A549 (cell line): ENCODE measurements around the gene PTGER2. TPM values are rescaled to one million over a fixed set of nuclear protein-coding genes. Genes with fewer than 3 reads are reported as not detected.

Experiments
- ATAC-seq, 2 experiments: fragments of 200-7000 bp in 1 of 2; fragments of >200 bp in 1 of 2; cut with Nextera tagmentation in 1 of 2; cut with Tn5 transposase in 1 of 2; 3 replicates each; pipeline versions ENCODE4 v1.8.0 to v1.9.1; 2018 to 2020; ENCODE audit warnings: mild to moderate bottlenecking in 1 of 2, moderate library complexity in 1 of 2
- CTCF ChIA-PET: fragments of 300-600 bp; sonication (Branson Sonifier 250); formaldehyde crosslinking; extraction: SDS; loops from one replicate; lab custom pipeline; 2021; ENCODE audit warnings: antibody characterized with exemption, inconsistent platforms; lab: Yijun Ruan, JAX
- POLR2A ChIA-PET: fragments of 350-600 bp; formaldehyde crosslinking; extraction: SDS; loops from one replicate; lab custom pipeline; 2021; ENCODE audit warnings: antibody characterized with exemption, inconsistent platforms; lab: Yijun Ruan, JAX
- DNase-seq, 2 experiments: peaks; one replicate each; pipeline versions ENCODE4 v3.0.0 to v3.0.0-alpha.2; 2011 to 2016; ENCODE audit warnings: low read depth in 1 of 2, low spot score in 1 of 2
- FAIRE-seq: peaks from 2 replicates; lab custom pipeline; 2011; peaks lifted over from hg19 to GRCh38; lab: Jason Lieb, UNC
- H3K27ac ChIP-seq, 2 experiments: fragments of >200 bp; sonication (Bioruptor Twin); formaldehyde crosslinking; 3 replicates each; pipeline ENCODE4 v1.5.1; 2016 to 2017
- H3K4me1 ChIP-seq: fragments of >200 bp; sonication (Bioruptor Twin); formaldehyde crosslinking; 3 replicates; pipeline ENCODE4 v1.6.1; 2016
- H3K4me2 ChIP-seq: fragments of >200 bp; sonication (Bioruptor Twin); formaldehyde crosslinking; 3 replicates; pipeline ENCODE4 v1.6.1; 2016
- H3K4me3 ChIP-seq: fragments of >200 bp; sonication (Bioruptor Twin); formaldehyde crosslinking; 3 replicates; pipeline ENCODE4 v1.5.1; 2016
- H3K9me3 ChIP-seq: fragments of >200 bp; sonication (Bioruptor Twin); formaldehyde crosslinking; 3 replicates; pipeline ENCODE4 v1.6.1; 2016
- BHLHE40 ChIP-seq: IDR thresholded peaks from 2 replicates; pipeline ENCODE4 v1.6.1; 2012; ENCODE audit warnings: low read depth, low read length, inconsistent platforms
- CHD2 ChIP-seq: fragments of 150-350 bp; IDR thresholded peaks from 2 replicates; pipeline ENCODE4 v1.6.1; 2014; ENCODE audit warnings: low read length; ENCODE audit not compliant: partially characterized antibody
- CHD4 ChIP-seq: fragments of 200-600 bp; sonication (generic); IDR thresholded peaks from 2 replicates; pipeline ENCODE4 v1.6.1; 2016; ENCODE audit warnings: antibody characterized with exemption, mild to moderate bottlenecking, borderline replicate concordance
- EHF ChIP-seq: fragments of 250-450 bp; sonication (Bioruptor Pico); IDR thresholded peaks from 2 replicates; pipeline ENCODE4 v1.5.0; 2020; ENCODE audit warnings: mild to moderate bottlenecking
- EP300 ChIP-seq, 2 experiments: fragments of >200 bp; sonication (Bioruptor Twin); formaldehyde crosslinking; IDR thresholded peaks; 2 replicates in 1 of 2; 3 replicates in 1 of 2; pipeline ENCODE4 v1.6.1; 2016 to 2017
- FOSL2 ChIP-seq, 2 experiments: fragments of 450-650 bp in 1 of 2; fragments of >200 bp in 1 of 2; sonication (Bioruptor Twin) in 1 of 2; formaldehyde crosslinking; IDR thresholded peaks; 2 replicates each; pipeline versions ENCODE4 v1.5.0 to v1.6.1; 2016 to 2020; ENCODE audit warnings: mild to moderate bottlenecking in 1 of 2, moderate library complexity in 1 of 2
- GATA3 ChIP-seq: IDR thresholded peaks from 2 replicates; pipeline ENCODE4 v1.6.1; 2012; ENCODE audit warnings: borderline replicate concordance
- HOXA7 ChIP-seq: fragments of 250-450 bp; sonication (Bioruptor Pico); IDR thresholded peaks from 2 replicates; pipeline ENCODE4 v1.5.0; 2020; ENCODE audit warnings: mild to moderate bottlenecking, moderate library complexity
- JUN ChIP-seq, 2 experiments: fragments of >200 bp; sonication (Bioruptor Twin); formaldehyde crosslinking; IDR thresholded peaks; 2 replicates in 1 of 2; 3 replicates in 1 of 2; pipeline ENCODE4 v1.6.1; 2016 to 2017
- JUNB ChIP-seq: fragments of >200 bp; sonication (Bioruptor Twin); formaldehyde crosslinking; IDR thresholded peaks from 2 replicates; pipeline ENCODE4 v1.6.1; 2016
- MAFK ChIP-seq: fragments of 450-650 bp; IDR thresholded peaks from 2 replicates; pipeline ENCODE4 v1.6.1; 2014; ENCODE audit not compliant: partially characterized antibody
- MAZ ChIP-seq: fragments of 150-350 bp; IDR thresholded peaks from 2 replicates; pipeline ENCODE4 v1.6.1; 2014; ENCODE audit warnings: antibody characterized with exemption, low read depth, low read length, borderline replicate concordance
- NFE2L2 ChIP-seq: fragments of 150-350 bp; conservative IDR thresholded peaks from 2 replicates; pipeline ENCODE4 v1.6.1; 2014; ENCODE audit warnings: low read length
- PHF8 ChIP-seq: fragments of 200-600 bp; sonication (generic); IDR thresholded peaks from 2 replicates; pipeline ENCODE4 v1.6.1; 2016; ENCODE audit warnings: low read depth, mild to moderate bottlenecking, antibody characterized with exemption, moderate library complexity, borderline replicate concordance
- RAD21 ChIP-seq, 2 experiments: fragments of >200 bp in 1 of 2; sonication (Bioruptor Twin) in 1 of 2; formaldehyde crosslinking in 1 of 2; IDR thresholded peaks in 1 of 2; conservative IDR thresholded peaks in 1 of 2; 2 replicates in 1 of 2; 3 replicates in 1 of 2; pipeline ENCODE4 v1.6.1; 2012 to 2018; ENCODE audit warnings: inconsistent platforms in 1 of 2
- RARB ChIP-seq: fragments of 250-450 bp; sonication (Bioruptor Pico); IDR thresholded peaks from 2 replicates; pipeline ENCODE4 v1.8.0; 2021; ENCODE audit warnings: mild to moderate bottlenecking, moderate library complexity
- SREBF2 ChIP-seq: fragments of 450-650 bp; IDR thresholded peaks from 2 replicates; pipeline ENCODE4 v1.6.1; 2014; ENCODE audit warnings: mild to moderate bottlenecking, moderate library complexity
- ZFP36 ChIP-seq: fragments of 450-650 bp; IDR thresholded peaks from 2 replicates; pipeline ENCODE4 v1.6.1; 2014; ENCODE audit warnings: borderline replicate concordance; ENCODE audit not compliant: partially characterized antibody
- ZNF302 ChIP-seq: fragments of 250-450 bp; sonication (Bioruptor Pico); IDR thresholded peaks from 2 replicates; pipeline ENCODE4 v1.9.0; 2021; ENCODE audit warnings: inconsistent platforms, mild to moderate bottlenecking, moderate library complexity
- ZSCAN20 ChIP-seq: fragments of 250-450 bp; sonication (Bioruptor Pico); IDR thresholded peaks from 2 replicates; pipeline ENCODE4 v1.8.0; 2022; ENCODE audit warnings: mild to moderate bottlenecking, moderate library complexity
- WGBS: methylation state at CpG from one replicate; pipeline ENCODE4 v1.1.6; 2017; ENCODE audit errors: missing lambda C conversion rate; 5-methylcytosine and 5-hydroxymethylcytosine counted together
- polyA plus RNA-seq, 4 experiments: library from polyadenylated mRNA; depleted of rRNA in 3 of 4; stranded (reverse); fragments of >200 nt; fragmentation: RNase III in 1 of 4; extraction: RNeasy Plus Mini Kit Qiagen cat#74134 plus additional on column Dnase treatment in 1 of 4; gene quantifications; 2 replicates in 3 of 4; 3 replicates in 1 of 4; pipeline ENCODE4 v1.2.3, GENCODE V29; 2011 to 2017
- TF ChIP-seq, protein P1 (sequence below): IDR thresholded peaks from 2 replicates; pipeline ENCODE4 v1.6.1; 2012
- TF ChIP-seq, protein P2 (sequence below): fragments of >200 bp; sonication (Bioruptor Twin); formaldehyde crosslinking; IDR thresholded peaks from 2 replicates; pipeline ENCODE4 v1.6.1; 2016
- TF ChIP-seq, protein P3 (sequence below): IDR thresholded peaks from 2 replicates; pipeline ENCODE4 v1.6.1; 2012

PTGER2 gene
- polyA plus RNA-seq, 2 of the 4 experiments (the other 2 are of a cell fraction), result 0.74 to 1.2 TPM

DNA sequence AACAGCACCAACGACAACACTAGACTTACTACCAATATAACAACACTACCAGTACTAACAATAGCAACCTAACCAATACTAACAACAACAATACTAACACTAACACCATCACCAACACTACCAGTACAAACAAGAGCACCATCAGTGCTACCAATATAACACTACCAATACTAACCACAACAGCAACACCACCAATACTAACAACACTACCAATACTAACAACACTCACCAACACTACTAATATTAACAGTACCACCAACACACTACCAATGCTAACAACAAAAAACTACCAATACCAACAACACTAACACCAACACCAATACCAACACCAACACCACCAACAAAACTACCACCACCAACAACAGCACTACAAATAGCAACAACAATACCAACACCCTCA is 25.1 kb downstream of the PTGER2 start:
- Histone ChIP-seq H3K4me1 (peaks cover 24% of the 10 kb centered on the region), H3K4me3 (no peak overlapping the region), H3K27ac (peak overlapping the region in 1 of 2 experiments; percentile 30; a peak in 1 of 6 replicates), H3K4me2 (no peak overlapping the region), H3K9me3 (no peaks in the 10 kb centered on the region)
- no peak for ATAC-seq
- ChIA-PET CTCF (no interaction called here), POLR2A (no interaction called here)
- no peak for FAIRE-seq
- 81% methylated on average over 1 of the region's 1 CpG for WGBS
- DNase-seq, result no peak
- TF ChIP-seq CHD4 (no peak), BHLHE40 (no peak)

DNA sequence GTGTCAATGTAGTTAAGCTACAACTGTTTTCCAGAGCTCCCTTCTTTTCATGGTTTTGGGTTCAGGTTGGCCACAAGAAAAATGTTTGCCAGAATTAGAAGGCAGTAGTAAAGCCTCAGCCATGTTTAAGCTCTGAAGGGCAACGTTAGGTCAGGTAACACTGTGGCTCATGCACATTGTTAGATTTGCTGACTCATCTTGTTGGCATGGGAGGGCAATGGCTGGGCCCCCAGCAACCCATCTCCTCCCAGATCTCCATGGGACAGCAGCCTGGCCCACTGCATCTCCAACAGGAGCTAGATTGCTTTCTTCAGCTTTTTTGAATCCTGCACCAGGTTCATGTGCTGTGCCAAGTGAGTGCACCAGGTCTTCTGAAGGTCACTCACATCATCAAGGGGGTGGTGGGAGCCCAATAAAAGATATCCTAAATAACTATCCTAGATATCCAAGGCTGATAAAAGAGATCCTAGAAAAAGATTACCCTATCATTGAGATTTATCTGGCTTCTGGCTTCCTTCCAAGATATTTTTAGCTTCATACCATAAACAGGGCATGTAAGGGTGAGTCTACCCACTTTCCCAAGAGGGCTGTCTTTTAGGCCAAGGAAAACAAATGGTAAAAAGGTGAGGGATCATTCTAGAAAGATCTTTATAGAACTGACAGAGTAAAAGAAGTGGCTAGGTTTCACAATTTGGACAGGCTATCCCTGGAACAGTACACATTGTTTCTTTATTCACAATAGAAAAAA is 28.9 kb downstream of the PTGER2 start:
- Histone ChIP-seq H3K4me2 (peak overlapping the region; percentile 39), H3K4me3 (no peak overlapping the region), H3K27ac (peak overlapping the region; percentile 53 to 71; a peak in 5 of 6 replicates), H3K4me1 (peaks cover 21% of the 10 kb centered on the region), H3K9me3 (no peaks in the 10 kb centered on the region)
- ChIA-PET POLR2A (no interaction called here), CTCF (interaction anchor here (0.6 to 0.9 kb wide), 2 partner anchors 11 to 56 kb away, joined by 3 read pairs; no protein-coding TSS in a partner anchor)
- FAIRE-seq (no peak), ATAC-seq (peak in 1 of 2 experiments; percentile 71; a peak in 3 of 6 replicates), DNase-seq (peak in 1 of 2 experiments; percentile 39)
- TF ChIP-seq FOSL2 (IDR thresholded peaks at IDR 0.05) (0 out of 2 replicates have a peak, but pooled peaks have one; percentile 7), FOSL2 (CRISPR knock-in tag; IDR thresholded peaks at IDR 0.05) (0 out of 2 replicates have a peak, but pooled peaks have one; percentile 9), EP300 (IDR thresholded peaks at IDR 0.05) (no peak), ZSCAN20 (CRISPR knock-in tag) (no peak), MAFK (peak; percentile 98), NFE2L2 (peak; percentile 40), GATA3 (peak; percentile 22; the same call in 1 of the 2 replicates), ZNF302 (CRISPR knock-in tag) (no peak), ZFP36 (no peak)
- 7% methylated on average over 1 of the region's 1 CpG for WGBS

DNA sequence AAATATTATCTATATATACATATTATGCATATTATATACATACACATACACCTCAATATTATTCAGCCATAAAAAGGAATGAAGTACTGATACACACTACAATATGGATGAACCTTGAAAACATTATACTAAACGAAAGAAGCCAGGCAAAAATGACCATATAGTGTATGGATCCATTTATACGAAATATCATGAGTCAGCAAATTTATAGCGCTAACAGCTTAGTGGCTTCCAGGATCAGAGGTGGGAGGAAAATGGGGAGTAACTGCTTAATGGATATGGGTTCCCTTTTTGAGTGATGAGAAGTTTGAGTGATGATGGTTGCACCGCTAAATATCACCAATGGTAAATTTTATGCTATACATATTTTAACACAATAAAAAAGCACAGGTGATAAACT is 32.7 kb downstream of the PTGER2 start:
- no peak for FAIRE-seq
- POLR2A ChIA-PET, result no interaction called here
- Histone ChIP-seq H3K9me3 (no peaks in the 10 kb centered on the region), H3K27ac (no peak overlapping the region), H3K4me1 (peaks cover 50% of the 10 kb centered on the region), H3K4me2 (no peak overlapping the region), H3K4me3 (no peak overlapping the region)
- WGBS, result 78% methylated on average over 4 of the region's 4 CpGs
- TF ChIP-seq, protein P1, sequence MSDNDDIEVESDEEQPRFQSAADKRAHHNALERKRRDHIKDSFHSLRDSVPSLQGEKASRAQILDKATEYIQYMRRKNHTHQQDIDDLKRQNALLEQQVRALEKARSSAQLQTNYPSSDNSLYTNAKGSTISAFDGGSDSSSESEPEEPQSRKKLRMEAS, result no peak
- TF ChIP-seq, protein P2, sequence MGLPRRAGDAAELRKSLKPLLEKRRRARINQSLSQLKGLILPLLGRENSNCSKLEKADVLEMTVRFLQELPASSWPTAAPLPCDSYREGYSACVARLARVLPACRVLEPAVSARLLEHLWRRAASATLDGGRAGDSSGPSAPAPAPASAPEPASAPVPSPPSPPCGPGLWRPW, result no peak
- no peak for TF ChIP-seq JUNB
- peak; percentile 68 for TF ChIP-seq NFE2L2
- TF ChIP-seq RAD21 (conservative IDR thresholded peaks at IDR 0.05 in 1 of 2, IDR thresholded peaks at IDR 0.05 in 1 of 2), result no peak
- no peak for TF ChIP-seq JUN (IDR thresholded peaks at IDR 0.05)
- no peak for TF ChIP-seq HOXA7 (CRISPR knock-in tag)
- no peak for TF ChIP-seq RARB (CRISPR knock-in tag)
- no peak for TF ChIP-seq MAZ
- peak; percentile 99 for TF ChIP-seq MAFK
- CTCF ChIA-PET, result interaction anchor here (0.6 to 0.9 kb wide), 2 partner anchors 36 to 66 kb away, joined by 3 read pairs; no protein-coding TSS in a partner anchor
- no peak for ATAC-seq
- DNase-seq, result no peak

DNA sequence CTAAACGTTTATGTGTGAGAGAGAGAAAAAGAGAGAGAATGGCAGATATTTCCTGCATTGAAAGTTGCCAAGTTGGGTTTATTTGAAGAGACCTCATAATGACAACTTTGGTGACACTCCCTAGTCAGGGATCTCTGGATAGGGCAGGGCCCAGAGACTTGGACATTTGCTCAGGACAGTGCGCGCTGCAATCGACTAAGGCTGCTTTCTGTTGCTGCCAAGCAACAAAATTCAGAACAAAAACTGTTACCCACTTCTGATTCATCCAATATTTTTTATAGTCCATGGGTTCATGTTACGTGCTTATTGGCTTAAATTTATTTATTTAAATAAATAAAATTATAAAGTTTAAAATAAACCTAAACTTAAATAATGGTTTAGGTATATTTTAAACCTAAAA is 34.2 kb downstream of the PTGER2 start:
- Histone ChIP-seq H3K4me1 (peaks cover 55% of the 10 kb centered on the region), H3K4me3 (no peak overlapping the region), H3K27ac (peak overlapping the region in 1 of 2 experiments; percentile 30; a peak in 2 of 6 replicates), H3K9me3 (no peaks in the 10 kb centered on the region)
- POLR2A ChIA-PET, result no interaction called here
- FAIRE-seq (no peak), ATAC-seq (no peak)
- no peak for TF ChIP-seq ZNF302 (CRISPR knock-in tag)
- no peak for TF ChIP-seq EHF
- TF ChIP-seq CHD2, result no peak
- TF ChIP-seq NFE2L2, result no peak
- TF ChIP-seq, protein P2, result no peak
- no peak for TF ChIP-seq SREBF2
- TF ChIP-seq, protein P3, sequence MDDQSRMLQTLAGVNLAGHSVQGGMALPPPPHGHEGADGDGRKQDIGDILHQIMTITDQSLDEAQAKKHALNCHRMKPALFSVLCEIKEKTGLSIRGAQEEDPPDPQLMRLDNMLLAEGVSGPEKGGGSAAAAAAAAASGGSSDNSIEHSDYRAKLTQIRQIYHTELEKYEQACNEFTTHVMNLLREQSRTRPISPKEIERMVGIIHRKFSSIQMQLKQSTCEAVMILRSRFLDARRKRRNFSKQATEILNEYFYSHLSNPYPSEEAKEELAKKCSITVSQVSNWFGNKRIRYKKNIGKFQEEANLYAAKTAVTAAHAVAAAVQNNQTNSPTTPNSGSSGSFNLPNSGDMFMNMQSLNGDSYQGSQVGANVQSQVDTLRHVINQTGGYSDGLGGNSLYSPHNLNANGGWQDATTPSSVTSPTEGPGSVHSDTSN, result no peak
- TF ChIP-seq PHF8, result no peak
- TF ChIP-seq, all 56 proteins: peak for 0
- WGBS, result 82% methylated on average over 5 of the region's 5 CpGs
- CTCF ChIA-PET, result no interaction called here
- H3K4me2 ChIP-seq, result peak overlapping the region; percentile 42
- no peak for DNase-seq
